HG02798 (cell line): ENCODE measurements around the gene ZNF385A.
"Not testable (repeated sequence)": the region's sequence is repeated elsewhere in the genome, so short reads cannot be mapped to it uniquely, and the experiment has no call there.

Source experiments
- ATAC-seq: cut with Tn5 transposase; IDR thresholded peaks from one replicate; pipeline ENCODE4 v1.9.1; 2021; ENCODE audit warnings: mild to moderate bottlenecking; ENCODE audit not compliant: unreplicated experiment, poor library complexity

ZNF385A gene

DNA sequence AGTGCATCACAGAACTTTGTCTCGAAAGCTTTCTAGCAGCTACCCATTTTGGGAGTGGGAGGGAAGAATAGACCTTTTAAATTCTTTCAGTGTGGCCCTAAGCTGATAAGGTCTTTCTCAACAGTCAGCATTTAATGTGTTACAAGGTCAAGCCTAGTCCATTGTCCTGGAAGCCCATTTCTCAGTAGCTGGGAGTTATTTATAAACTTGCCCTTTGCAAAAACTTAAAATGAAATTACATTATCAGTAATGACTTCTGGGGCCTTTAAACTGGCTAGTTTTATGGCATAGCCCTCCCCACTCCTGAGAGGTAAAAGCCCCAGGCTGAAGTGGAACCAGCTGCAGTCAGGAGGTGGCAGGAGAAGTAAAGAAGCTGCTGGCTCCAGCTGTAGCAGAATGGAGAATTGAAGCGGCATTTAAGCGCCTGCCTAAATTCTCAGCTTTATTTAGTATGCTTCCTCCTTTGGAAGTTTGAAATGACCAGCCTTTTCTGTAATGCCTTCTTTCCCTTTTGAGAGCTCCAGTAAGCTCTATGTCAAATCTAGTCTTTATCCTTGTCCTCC lies 47.2 kb downstream of the ZNF385A start:
- no peak for ATAC-seq

- ATAC-seq: no peak
These were observed 51.0 kb downstream of the ZNF385A start for GRCh38 chr12:54333420-54334034.

DNA sequence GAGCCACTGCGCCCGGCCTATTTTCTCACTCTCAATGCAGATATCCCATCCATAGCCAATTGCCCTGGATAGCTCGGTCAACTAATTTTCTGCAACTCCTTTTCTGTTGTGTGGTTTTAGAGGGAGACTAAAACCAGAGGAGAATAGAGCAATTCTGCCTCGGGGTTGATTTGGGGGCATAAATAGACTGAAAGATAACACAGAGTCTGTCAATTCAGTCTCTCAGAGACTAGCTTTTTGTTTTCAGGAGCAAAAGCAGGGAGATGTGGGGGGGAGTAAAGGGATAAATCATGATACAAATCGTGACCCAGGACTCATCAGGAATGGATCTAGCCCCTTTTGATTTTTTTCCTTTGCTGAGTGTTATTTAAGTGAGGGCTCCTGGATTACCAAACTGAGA lies 53.1 kb downstream of the ZNF385A start:
- ATAC-seq: no peak

- ATAC-seq: no peak
These were observed 54.1 kb downstream of the ZNF385A start for GRCh38 chr12:54330442-54330841.

DNA sequence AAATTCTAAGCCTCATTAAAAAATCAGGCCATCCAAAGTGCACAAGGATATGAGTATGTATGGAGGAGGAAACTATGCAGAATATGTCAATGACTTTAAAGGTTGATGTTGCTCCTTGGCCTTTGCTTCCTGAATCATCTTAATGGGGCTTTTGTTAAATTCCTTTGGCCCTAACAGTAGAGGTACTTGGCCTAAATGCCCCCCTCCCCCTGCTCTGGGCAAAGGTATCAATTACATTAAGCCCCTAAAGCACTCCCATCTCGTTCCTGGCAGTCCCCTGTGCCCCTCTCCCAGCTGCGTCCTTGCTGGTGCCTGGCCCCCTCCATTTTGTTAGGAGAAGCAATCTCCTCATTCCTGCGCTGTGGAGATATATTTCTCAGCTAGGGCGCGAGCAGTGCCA lies 54.8 kb downstream of the ZNF385A start:
- ATAC-seq: no peak

GRCh38 chr12:54328595-54329337 lies 55.8 kb downstream of the ZNF385A start:
- no peak for ATAC-seq

DNA sequence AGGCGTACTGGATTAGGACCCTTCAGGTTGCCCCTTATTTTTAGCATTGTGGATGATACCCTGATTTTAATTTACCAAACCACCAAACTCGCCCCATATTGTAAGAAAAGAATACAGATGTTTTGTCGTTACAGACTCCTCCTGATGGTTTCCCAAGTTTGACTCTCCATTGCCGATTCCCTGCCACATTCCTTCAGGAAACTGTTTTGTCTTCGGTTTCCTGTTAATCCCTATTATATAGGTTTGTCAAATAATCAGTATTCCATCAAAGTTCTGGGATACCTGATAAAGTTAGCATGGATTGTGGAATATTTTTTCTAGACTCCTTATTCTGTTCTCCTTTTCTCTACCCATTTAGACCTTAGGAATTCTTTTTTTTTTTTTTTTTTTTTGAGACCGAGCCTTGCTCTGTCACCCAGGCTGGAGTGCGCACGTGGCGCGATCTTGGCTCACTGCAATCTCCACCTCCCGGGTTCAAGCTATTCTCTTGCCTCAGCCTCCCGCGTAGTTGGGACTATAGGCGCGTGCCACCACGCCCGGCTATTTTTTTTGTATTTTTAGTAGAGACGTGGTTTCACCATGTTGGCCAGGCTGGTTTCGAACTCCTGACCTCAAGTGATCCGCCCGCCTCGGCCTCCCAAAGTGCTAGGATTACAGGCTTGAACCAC lies 59.0 kb downstream of the ZNF385A start:
- not testable (repeated sequence) for ATAC-seq

- ATAC-seq: peak; percentile 100
These were observed 59.7 kb downstream of the ZNF385A start, which contains the start of gene COPZ1 for GRCh38 chr12:54324617-54325441. TSS of gene COPZ1 (plus strand) at chr12:54325131. CDS start at chr12:54325164, 33 bp downstream.

GRCh38 chr12:54321363-54321762 lies 63.2 kb downstream of the ZNF385A start:
- no peak for ATAC-seq
